Calu3 (cell line): Measurements from ENCODE around the gene ARHGAP26. TPM values are rescaled to one million over a fixed set of nuclear protein-coding genes. Genes with fewer than 3 reads are reported as not detected.

Experiments used
- BruUV-seq: library from RNA; stranded (reverse); fragments of 400-500 nt; replicated peaks from 2 replicates; lab custom pipeline; 2021; lab: Mats Ljungman, UMichigan
- CTCF ChIA-PET: fragments of 300-600 bp; sonication (Branson Sonifier 250); formaldehyde crosslinking; loops from one replicate; lab custom pipeline; 2022; ENCODE audit warnings: antibody characterized with exemption; lab: Charles Lee
- DNase-seq: peaks from one replicate; pipeline ENCODE4 v3.0.0; 2022
- H3K27ac Mint-ChIP-seq: one replicate; pipeline ENCODE4 v1.8.0; 2022; ENCODE audit warnings: mixed read lengths; ENCODE audit not compliant: unreplicated experiment
- H3K27me3 Mint-ChIP-seq: one replicate; pipeline ENCODE4 v1.8.0; 2022; ENCODE audit warnings: mixed read lengths; ENCODE audit not compliant: unreplicated experiment
- H3K36me3 Mint-ChIP-seq: one replicate; pipeline ENCODE4 v1.8.0; 2022; ENCODE audit warnings: mild to moderate bottlenecking, moderate library complexity, mixed read lengths; ENCODE audit not compliant: insufficient read depth, unreplicated experiment
- H3K4me1 Mint-ChIP-seq: one replicate; pipeline ENCODE4 v1.8.0; 2022; ENCODE audit warnings: mild to moderate bottlenecking, low read depth, mixed read lengths; ENCODE audit not compliant: unreplicated experiment
- H3K4me3 Mint-ChIP-seq: one replicate; pipeline ENCODE4 v1.8.0; 2022; ENCODE audit warnings: mild to moderate bottlenecking, low read depth, moderate library complexity, mixed read lengths; ENCODE audit not compliant: unreplicated experiment
- H3K9me3 Mint-ChIP-seq: one replicate; pipeline ENCODE4 v1.8.0; 2022; ENCODE audit warnings: low read depth, mixed read lengths; ENCODE audit not compliant: unreplicated experiment
- intact Hi-C: fragments of 100-400 bp; cut with micrococcal nuclease; formaldehyde crosslinking; loops from one replicate; pipeline ENCODE4 v1.10.0; 2022; ENCODE audit not compliant: unreplicated experiment
- total RNA-seq: library from RNA; stranded (reverse); gene quantifications from 2 replicates; pipeline ENCODE4 v1.2.3, GENCODE V29; 2022
- TF ChIP-seq, protein P1 (sequence below): fragments of 200-600 bp; IDR thresholded peaks from one replicate; pipeline ENCODE4 v1.8.0; 2022; ENCODE audit warnings: antibody characterized with exemption; ENCODE audit not compliant: unreplicated experiment

The ARHGAP26 gene
- total RNA-seq, 1 experiment from 2014 or later, result 118 TPM

DNA sequence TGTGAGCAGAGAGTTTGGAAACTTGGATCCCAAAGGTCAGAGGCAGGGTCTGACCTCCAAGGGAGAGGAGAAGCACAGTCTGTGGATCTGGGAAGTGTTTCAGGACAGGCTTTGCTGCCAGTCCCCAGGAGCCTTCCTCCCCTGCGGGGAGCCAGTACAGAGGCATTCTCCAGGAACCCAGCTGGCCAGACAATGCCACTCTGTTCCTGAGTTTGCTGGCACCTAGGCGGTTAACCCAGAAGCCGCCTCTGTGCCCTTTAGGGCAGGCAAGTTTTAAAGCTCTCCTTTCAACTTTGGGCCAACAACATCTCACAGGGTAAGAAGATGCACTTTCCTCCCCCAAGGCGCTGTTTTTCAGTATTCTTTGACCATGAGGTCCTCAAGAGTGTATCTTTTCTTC lies 47.3 kb upstream of the ARHGAP26 start:
- no peaks in the 10 kb centered on the region for H3K9me3 Mint-ChIP-seq
- H3K4me1 Mint-ChIP-seq, result peaks cover 34% of the 10 kb centered on the region
- CTCF ChIA-PET, result interaction anchor here (2.5 to 2.9 kb wide), 2 partner anchors 10 to 151 kb away, joined by 11 to 13 read pairs; no protein-coding TSS in a partner anchor
- intact Hi-C loops, result no loop called here
- H3K36me3 Mint-ChIP-seq, result no peaks in the 10 kb centered on the region
- TF ChIP-seq, protein P1, sequence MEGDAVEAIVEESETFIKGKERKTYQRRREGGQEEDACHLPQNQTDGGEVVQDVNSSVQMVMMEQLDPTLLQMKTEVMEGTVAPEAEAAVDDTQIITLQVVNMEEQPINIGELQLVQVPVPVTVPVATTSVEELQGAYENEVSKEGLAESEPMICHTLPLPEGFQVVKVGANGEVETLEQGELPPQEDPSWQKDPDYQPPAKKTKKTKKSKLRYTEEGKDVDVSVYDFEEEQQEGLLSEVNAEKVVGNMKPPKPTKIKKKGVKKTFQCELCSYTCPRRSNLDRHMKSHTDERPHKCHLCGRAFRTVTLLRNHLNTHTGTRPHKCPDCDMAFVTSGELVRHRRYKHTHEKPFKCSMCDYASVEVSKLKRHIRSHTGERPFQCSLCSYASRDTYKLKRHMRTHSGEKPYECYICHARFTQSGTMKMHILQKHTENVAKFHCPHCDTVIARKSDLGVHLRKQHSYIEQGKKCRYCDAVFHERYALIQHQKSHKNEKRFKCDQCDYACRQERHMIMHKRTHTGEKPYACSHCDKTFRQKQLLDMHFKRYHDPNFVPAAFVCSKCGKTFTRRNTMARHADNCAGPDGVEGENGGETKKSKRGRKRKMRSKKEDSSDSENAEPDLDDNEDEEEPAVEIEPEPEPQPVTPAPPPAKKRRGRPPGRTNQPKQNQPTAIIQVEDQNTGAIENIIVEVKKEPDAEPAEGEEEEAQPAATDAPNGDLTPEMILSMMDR, result no peak
- H3K4me3 Mint-ChIP-seq, result no peak overlapping the region
- no TSS peak for BruUV-seq
- H3K27ac Mint-ChIP-seq, result no peak overlapping the region
- no peaks in the 10 kb centered on the region for H3K27me3 Mint-ChIP-seq
- no peak for DNase-seq

DNA sequence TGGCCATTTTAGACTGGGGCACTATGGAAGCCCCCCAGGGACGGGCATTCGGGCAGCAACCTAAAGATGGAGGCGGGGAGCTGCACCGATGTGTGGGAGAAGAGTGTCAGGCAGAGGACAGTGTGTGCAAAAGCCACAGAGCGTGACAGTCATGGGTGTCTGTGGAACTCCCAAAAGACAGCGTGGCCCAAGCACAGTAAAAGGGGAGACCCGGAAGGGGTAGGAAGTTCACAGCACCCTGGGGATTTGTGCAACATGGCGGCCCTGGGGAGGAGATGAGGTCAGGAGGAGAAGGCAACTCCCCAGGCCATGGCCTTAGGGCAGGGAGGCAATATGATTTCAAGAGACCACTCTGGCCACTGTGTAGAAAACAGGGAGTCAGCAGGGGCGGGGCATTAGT lies 45.4 kb upstream of the ARHGAP26 start:
- no peak for DNase-seq
- TF ChIP-seq, protein P1, result no peak
- intact Hi-C loops, result no loop called here
- BruUV-seq, result no TSS peak
- Mint-ChIP-seq H3K4me1 (peaks cover 33% of the 10 kb centered on the region), H3K27me3 (no peaks in the 10 kb centered on the region), H3K36me3 (no peaks in the 10 kb centered on the region), H3K4me3 (no peak overlapping the region), H3K27ac (no peak overlapping the region), H3K9me3 (peaks cover 3% of the 10 kb centered on the region)
- CTCF ChIA-PET, result interaction anchor here (0.9 kb wide), 1 partner anchor 39 kb away, joined by 3 read pairs; no protein-coding TSS in a partner anchor

DNA sequence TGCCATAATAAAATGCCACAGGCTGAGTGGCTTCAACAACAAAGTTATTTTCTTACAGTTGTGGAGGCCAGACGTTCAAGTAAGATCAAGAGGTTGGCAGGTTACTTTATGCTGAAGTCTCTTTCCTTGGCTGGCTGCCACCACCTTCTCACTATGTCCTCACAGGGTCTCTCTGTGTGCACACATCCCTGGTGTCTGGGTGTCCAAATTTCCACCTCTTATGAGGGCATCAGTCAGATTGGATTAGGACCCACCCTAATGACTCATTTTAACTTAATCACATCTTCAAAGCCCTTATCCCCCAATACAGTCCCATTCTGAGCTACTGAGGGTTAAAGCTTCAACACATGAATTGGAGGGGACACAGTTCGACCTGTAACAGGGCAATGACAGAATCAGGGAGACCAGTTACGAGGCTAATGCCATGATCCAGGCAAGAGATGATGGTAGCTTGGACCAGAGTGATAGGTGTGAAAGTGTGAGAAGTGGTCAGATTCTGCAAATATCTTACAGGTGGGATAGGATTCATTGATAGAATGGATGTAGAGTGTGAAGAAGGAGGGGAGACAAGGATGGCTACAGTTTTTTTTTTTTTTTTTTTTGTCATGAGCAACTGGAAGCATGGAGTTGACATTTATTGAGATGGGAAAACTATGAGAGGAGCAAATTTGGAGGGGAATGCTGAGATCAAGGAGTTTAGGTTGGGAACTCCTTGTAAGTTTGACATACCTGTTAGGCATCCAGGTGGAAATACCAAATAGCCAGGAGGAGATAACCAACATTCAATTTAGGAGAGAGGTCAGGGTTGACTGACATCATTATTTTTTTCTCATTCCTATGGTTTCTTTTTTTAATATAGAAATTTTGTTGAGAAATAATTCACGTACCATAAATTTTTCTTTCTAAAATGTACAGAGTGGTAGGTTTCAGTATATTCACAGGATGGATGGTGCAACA lies 44.7 kb upstream of the ARHGAP26 start:
- no peaks in the 10 kb centered on the region for H3K27me3 Mint-ChIP-seq
- no peak overlapping the region for H3K4me3 Mint-ChIP-seq
- DNase-seq, result no peak
- peaks cover 26% of the 10 kb centered on the region for H3K4me1 Mint-ChIP-seq
- TF ChIP-seq, protein P1, result no peak
- intact Hi-C loops, result no loop called here
- no peaks in the 10 kb centered on the region for H3K36me3 Mint-ChIP-seq
- H3K9me3 Mint-ChIP-seq, result peaks cover 3% of the 10 kb centered on the region
- CTCF ChIA-PET, result interaction anchor here (0.6 kb wide), 1 partner anchor 285 kb away, joined by 3 read pairs; no protein-coding TSS in a partner anchor
- peak overlapping the region; percentile 10 for H3K27ac Mint-ChIP-seq
- no TSS peak for BruUV-seq

DNA sequence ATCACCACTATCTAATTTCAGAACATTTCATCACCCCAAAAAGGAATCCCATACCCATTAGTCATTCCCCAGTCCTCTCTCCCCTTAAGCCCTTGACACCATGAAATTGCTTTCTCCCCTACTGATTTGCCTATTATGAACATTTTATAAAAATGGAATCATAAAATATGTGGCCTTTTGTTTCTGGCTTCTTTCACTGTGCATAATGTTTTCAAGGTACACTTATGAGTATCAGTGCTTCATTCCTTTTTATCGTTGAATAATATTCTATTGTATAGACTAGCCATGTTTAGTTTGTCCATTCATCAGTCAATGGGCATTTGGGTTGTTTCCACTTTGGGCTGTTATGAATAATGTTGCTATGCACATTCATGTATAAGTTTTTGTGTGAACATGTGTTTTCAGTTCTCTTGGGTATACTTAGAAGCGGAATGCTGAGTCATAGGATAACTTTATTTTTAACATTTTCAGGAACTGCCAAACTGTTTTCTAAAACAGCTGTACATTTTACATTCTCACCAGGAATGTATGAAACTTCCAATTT lies 43.9 kb upstream of the ARHGAP26 start:
- H3K4me1 Mint-ChIP-seq, result peaks cover 22% of the 10 kb centered on the region
- no peaks in the 10 kb centered on the region for H3K36me3 Mint-ChIP-seq
- BruUV-seq, result no TSS peak
- intact Hi-C loops, result no loop called here
- peaks cover 3% of the 10 kb centered on the region for H3K9me3 Mint-ChIP-seq
- TF ChIP-seq, protein P1, result no peak
- CTCF ChIA-PET, result no interaction called here
- no peak for DNase-seq
- H3K27me3 Mint-ChIP-seq, result no peaks in the 10 kb centered on the region
- no peak overlapping the region for H3K4me3 Mint-ChIP-seq
- no peak overlapping the region for H3K27ac Mint-ChIP-seq
